Jurkat, Clone E6-1 (cell line): ENCODE measurements around the gene LMO1.

ENCODE experiments used
- DNase-seq: peaks from one replicate; pipeline ENCODE4 v3.0.0-alpha.2; 2011; ENCODE audit warnings: low read depth, low spot score
- H3K4me3 ChIP-seq: 2 replicates; pipeline ENCODE4 v1.5.1; 2011; ENCODE audit warnings: mild to moderate bottlenecking, low read length, control low read depth, moderate library complexity

Gene LMO1

DNA sequence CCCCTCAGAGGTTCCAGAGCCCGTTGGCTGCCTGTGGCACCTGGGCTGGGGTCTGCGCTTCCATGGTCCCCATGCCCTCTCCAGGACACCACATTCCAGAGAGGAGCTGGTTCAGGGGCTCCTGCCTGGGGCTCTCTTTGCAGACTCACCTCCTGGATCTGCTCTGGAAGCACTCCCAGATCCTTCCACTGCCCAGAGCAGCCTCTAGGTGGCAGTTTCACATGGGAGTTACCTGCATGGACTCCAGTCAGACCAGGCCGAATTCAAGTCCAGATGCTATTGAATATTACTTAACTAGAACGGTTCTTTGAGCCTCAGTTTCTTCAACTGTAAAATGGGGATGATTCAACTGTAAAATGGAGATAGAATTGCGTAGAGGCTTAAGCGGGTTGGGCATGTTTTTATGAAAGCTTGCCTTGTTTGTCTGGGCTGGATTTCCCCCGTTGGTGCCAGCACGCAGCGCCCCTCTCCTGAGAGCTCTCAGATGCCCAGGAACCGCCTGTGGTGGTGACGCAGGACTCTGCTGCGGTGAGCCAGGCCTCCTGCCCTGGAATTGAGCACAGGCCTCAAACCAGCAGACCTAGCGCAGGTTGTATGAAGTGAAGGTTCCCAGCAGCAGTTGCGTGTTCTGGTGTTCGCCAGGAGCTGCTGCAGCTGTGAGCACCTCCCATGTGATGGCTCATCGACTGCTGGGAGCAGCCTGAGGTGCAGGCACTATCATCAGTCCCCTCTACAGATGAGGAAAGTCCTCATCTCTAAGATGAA lies 44.2 kb downstream of the LMO1 start:
- no peak overlapping the region for H3K4me3 ChIP-seq
- peak; percentile 27 for DNase-seq

- H3K4me3 ChIP-seq, result no peak overlapping the region
- no peak for DNase-seq
Measured at GRCh38 chr11:8218840-8219239, 44.8 kb downstream of the LMO1 start.

GRCh38 chr11:8218409-8218808 lies 45.3 kb downstream of the LMO1 start:
- DNase-seq, result no peak
- no peak overlapping the region for H3K4me3 ChIP-seq

- H3K4me3 ChIP-seq, result no peak overlapping the region
- no peak for DNase-seq
Measured at GRCh38 chr11:8217926-8218325, 45.8 kb downstream of the LMO1 start.

DNA sequence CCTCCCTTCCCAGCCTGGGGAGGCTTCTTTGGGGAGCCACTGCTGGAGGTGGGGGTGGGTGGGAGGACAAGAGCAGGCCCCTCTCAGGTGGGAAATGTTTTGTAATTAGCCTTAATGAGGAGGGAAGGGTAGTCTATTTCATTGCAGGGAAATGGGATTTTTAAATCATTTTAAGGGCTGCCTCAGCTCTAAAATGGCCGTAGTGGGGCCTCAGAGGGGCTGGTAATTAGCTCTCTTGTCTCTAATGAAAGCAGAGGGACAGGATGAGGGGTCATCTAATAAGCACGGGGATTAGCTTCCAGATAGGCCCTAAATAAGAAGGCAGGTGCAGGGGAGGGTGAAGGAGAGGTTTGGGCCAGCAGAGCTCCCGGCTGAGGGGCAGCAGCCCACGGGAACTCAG lies 46.5 kb downstream of the LMO1 start:
- no peak for DNase-seq
- H3K4me3 ChIP-seq, result no peak overlapping the region

- no peak overlapping the region for H3K4me3 ChIP-seq
- DNase-seq, result no peak
Measured at GRCh38 chr11:8213376-8213775, 50.3 kb downstream of the LMO1 start.

GRCh38 chr11:8209208-8209807 lies 54.4 kb downstream of the LMO1 start:
- H3K4me3 ChIP-seq, result no peak overlapping the region
- no peak for DNase-seq

GRCh38 chr11:8207080-8208000 lies 56.3 kb downstream of the LMO1 start:
- H3K4me3 ChIP-seq, result no peak overlapping the region
- no peak for DNase-seq

GRCh38 chr11:8206251-8207079 lies 57.2 kb downstream of the LMO1 start:
- H3K4me3 ChIP-seq, result no peak overlapping the region
- no peak for DNase-seq

GRCh38 chr11:8205566-8205965 lies 58.1 kb downstream of the LMO1 start:
- H3K4me3 ChIP-seq, result no peak overlapping the region
- DNase-seq, result no peak

- no peak overlapping the region for H3K4me3 ChIP-seq
- no peak for DNase-seq
Measured at GRCh38 chr11:8204596-8204995, 59.1 kb downstream of the LMO1 start.

DNA sequence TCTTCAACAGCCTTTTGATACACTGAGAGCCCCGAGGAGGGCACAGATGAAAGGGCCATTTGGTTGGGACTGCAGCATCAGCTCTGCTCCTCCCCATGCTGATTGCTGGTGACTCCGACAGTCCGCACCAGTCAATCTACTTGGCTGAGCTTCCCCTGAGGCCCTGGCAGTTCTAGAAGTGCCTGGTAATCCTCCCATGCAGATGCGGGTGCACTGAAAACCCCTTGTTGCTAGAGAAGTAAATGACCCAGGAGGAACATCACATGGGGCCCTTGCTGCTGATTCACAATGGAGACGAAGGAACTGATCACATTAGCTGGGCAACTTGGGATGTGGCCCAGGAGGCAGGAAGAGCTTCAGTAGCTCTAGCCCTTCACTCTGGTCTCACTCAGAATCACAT lies 59.7 kb downstream of the LMO1 start:
- no peak overlapping the region for H3K4me3 ChIP-seq
- DNase-seq, result no peak

- H3K4me3 ChIP-seq, result no peak overlapping the region
- no peak for DNase-seq
Measured at GRCh38 chr11:8203414-8203715, 60.3 kb downstream of the LMO1 start.

- DNase-seq, result no peak
Measured at GRCh38 chr11:8202516-8203413, 60.9 kb downstream of the LMO1 start.

DNA sequence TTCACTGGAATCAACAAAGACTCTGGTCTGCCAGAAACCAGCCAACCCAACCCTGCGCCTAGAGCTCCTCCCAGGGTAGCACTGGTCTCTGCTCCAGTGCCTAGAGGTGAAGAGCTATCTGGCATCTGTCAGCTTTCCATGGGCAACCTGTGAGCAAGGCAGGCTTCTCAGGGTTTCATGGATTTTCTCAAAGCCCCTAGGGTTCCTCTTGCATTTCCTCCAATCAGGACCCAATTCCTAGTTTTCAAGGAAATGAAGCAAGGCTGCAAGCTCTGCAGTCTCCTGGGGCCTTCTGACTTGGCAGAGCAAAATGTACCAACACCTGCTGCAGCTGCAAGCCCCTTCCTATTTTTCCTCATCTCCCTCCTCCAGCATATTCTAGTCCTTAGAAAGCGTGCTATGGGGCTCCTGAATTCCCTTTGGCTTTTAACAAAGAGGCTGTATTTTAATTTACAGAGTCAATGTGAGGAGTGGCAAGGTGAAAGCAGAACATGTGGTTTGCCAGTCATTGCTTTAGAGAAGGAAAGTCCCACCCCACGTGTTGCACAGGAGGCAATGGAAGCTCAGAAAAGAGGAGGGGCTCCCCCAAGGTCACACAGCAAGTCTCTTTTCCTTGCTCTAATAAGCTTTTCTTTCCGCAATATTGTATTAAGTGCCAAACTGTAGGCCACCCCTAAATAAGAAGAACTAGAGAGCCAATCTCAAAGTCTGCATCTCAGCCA lies 61.9 kb downstream of the LMO1 start:
- H3K4me3 ChIP-seq, result no peak overlapping the region
- no peak for DNase-seq

More at GRCh38 chr11:8202516-8203413, 60.9 kb downstream of the LMO1 start:
- H3K4me3 ChIP-seq, result no peak overlapping the region

GRCh38 chr11:8199676-8200075 lies 64.0 kb downstream of the LMO1 start:
- no peak overlapping the region for H3K4me3 ChIP-seq
- DNase-seq, result no peak

GRCh38 chr11:8196749-8197148 lies 66.9 kb downstream of the LMO1 start:
- no peak for DNase-seq

DNA sequence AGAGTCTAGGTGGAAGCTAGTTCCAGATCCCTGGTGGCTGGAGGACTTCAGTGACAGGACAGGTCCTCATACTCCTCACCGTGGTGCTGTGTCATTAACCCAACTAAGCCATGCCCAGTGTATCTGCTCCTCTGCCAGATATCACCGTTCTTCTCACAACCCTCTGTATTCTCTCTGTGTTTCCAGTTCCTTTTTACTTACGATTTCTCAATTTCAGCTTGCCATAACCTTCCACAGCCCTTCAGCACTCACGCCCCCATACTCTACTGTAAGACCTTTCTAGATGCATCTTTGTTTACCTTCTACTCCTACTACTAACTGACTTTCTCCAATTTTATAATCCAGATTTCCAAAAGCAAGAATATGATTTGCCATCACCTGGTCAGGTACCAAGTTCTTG lies 68.7 kb downstream of the LMO1 start:
- H3K4me3 ChIP-seq, result no peak overlapping the region
- no peak for DNase-seq

More at GRCh38 chr11:8196749-8197148, 66.9 kb downstream of the LMO1 start:
- no peak overlapping the region for H3K4me3 ChIP-seq
